ENCODE measurements around the gene POLK. TPM values are rescaled to one million over a fixed set of nuclear protein-coding genes. Genes with fewer than 3 reads are reported as not detected.

Gene POLK
- total and polyA plus RNA-seq, 2 of the 8 experiments (the other 6 are each of a cell fraction or from before 2014, with no cell fraction given) = 2.0 to 9.0 TPM

GRCh38 chr5:75640395-75640794, 128.7 kb downstream of the POLK start:
- H3K9me3 ChIP-seq (ENCODE audit: insufficient read depth in 2 of 2, low read depth in 1 of 2, low read length in 1 of 2) = no peaks in the 10 kb centered on the region
- DNase-seq (ENCODE audit: low read depth in 1 of 2, low spot score in 2 of 2) (no peak), FAIRE-seq (no peak)
- no peak overlapping the region for H3K27ac ChIP-seq (ENCODE audit: low read depth, low read length)
- H3K79me1 ChIP-seq (ENCODE audit: low read depth, low read length) = no peaks in the 10 kb centered on the region
- H3K27me3 ChIP-seq (replicated peaks in 1 of 4; ENCODE audit: control insufficient read depth in 3 of 4, extremely low read depth in 1 of 4, insufficient read depth in 3 of 4, low read length in 3 of 4) = peaks cover 0 to 2% (median 0%) of the 10 kb centered on the region in 4 experiments; a peak in 2 of 7 replicates
- H2BK120ac ChIP-seq (replicated peaks; ENCODE audit: low read depth, low read length) = no peak overlapping the region
- H3K4ac ChIP-seq (replicated peaks; ENCODE audit: insufficient read length, low read depth, low read length) = no peak overlapping the region
- H3K23ac ChIP-seq (ENCODE audit: insufficient read length) = no peak overlapping the region
- no peak overlapping the region for H3K9ac ChIP-seq (replicated peaks in 1 of 4; ENCODE audit: extremely low read depth in 1 of 4, low read depth in 3 of 4, low read length in 3 of 4)
- no peak overlapping the region for H2BK20ac ChIP-seq (ENCODE audit: low read length)
- TF ChIP-seq SIN3A (conservative IDR thresholded peaks at IDR 0.05 in 1 of 2, IDR thresholded peaks at IDR 0.05 in 1 of 2; ENCODE audit: low read depth in 1 of 2, low read length in 2 of 2) (no peak), HDAC6 (IDR thresholded peaks at IDR 0.05; ENCODE audit: low read depth, low read length) (no peak), POLR2AphosphoS5 (IDR thresholded peaks at IDR 0.05; ENCODE audit: low read depth, low read length) (no peak), GABPA (IDR thresholded peaks at IDR 0.05; ENCODE audit: borderline replicate concordance, insufficient read depth, low read length) (no peak), MAFK (IDR thresholded peaks at IDR 0.05; ENCODE audit: low read depth, low read length) (no peak), RFX5 (IDR thresholded peaks at IDR 0.05; ENCODE audit: borderline replicate concordance, low read depth, low read length) (no peak), BRCA1 (IDR thresholded peaks at IDR 0.05; ENCODE audit: low read depth, low read length) (no peak), SP1 (IDR thresholded peaks at IDR 0.05; ENCODE audit: low read depth, low read length) (no peak), HDAC2 (IDR thresholded peaks at IDR 0.05; ENCODE audit: borderline replicate concordance in 1 of 2, low read depth in 2 of 2, low read length in 2 of 2) (no peak), KDM5A (IDR thresholded peaks at IDR 0.05; ENCODE audit: low read length) (no peak), EP300 (IDR thresholded peaks at IDR 0.05; ENCODE audit: borderline replicate concordance in 1 of 2, low read depth in 2 of 2, low read length in 2 of 2) (no peak)
- TF ChIP-seq, protein P1, sequence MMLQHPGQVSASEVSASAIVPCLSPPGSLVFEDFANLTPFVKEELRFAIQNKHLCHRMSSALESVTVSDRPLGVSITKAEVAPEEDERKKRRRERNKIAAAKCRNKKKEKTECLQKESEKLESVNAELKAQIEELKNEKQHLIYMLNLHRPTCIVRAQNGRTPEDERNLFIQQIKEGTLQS (IDR thresholded peaks at IDR 0.05; ENCODE audit: insufficient read depth, low read depth, low read length) = no peak
- H2AFZ ChIP-seq (ENCODE audit: low read length) = no peak overlapping the region
- no peaks in the 10 kb centered on the region; the same call in 1 of the 2 replicates for H3K23me2 ChIP-seq (ENCODE audit: low read depth, low read length)
- no peak overlapping the region for H3K56ac ChIP-seq (replicated peaks; ENCODE audit: insufficient read length, low read depth, low read length)
- no peak overlapping the region for H4K8ac ChIP-seq (ENCODE audit: extremely low read depth, insufficient read depth, low read length)
- H3K4me3 ChIP-seq (ENCODE audit: extremely low read depth in 1 of 4, insufficient read depth in 2 of 4, low read depth in 3 of 4, low read length in 4 of 4) = no peak overlapping the region
- H2BK5ac ChIP-seq (ENCODE audit: low read depth, low read length) = no peak overlapping the region
- no peak overlapping the region for H4K5ac ChIP-seq (ENCODE audit: insufficient read length, low read depth, low read length)
- ChIA-PET POLR2A (ENCODE audit: partially characterized antibody) (no interaction called here), CTCF (ENCODE audit: partially characterized antibody) (interaction anchor here (0.6 kb wide), 2 partner anchors 61 to 145 kb away, joined by 3 to 5 read pairs; no protein-coding TSS in a partner anchor)
- no peak overlapping the region for H3K18ac ChIP-seq (ENCODE audit: extremely low read depth, low read length)
- no peak overlapping the region for H4K91ac ChIP-seq (replicated peaks; ENCODE audit: insufficient read length, low read length)
- no peak overlapping the region for H2BK12ac ChIP-seq (ENCODE audit: low read depth, low read length)
- H3K14ac ChIP-seq (ENCODE audit: insufficient read length) = no peak overlapping the region
- no peaks in the 10 kb centered on the region for H4K20me1 ChIP-seq (replicated peaks in 1 of 2; ENCODE audit: control insufficient read depth in 1 of 2, insufficient read depth in 2 of 2, low read length in 2 of 2)
- no peak overlapping the region for H3K4me2 ChIP-seq (ENCODE audit: insufficient read depth in 1 of 2, low read depth in 2 of 2, low read length in 2 of 2)
- H3K36me3 ChIP-seq (ENCODE audit: control insufficient read depth in 2 of 4, insufficient read depth in 4 of 4, low read length in 3 of 4) = no peaks in the 10 kb centered on the region
- H2AK5ac ChIP-seq (ENCODE audit: low read depth, low read length) = no peak overlapping the region
- no peaks in the 10 kb centered on the region for H3K4me1 ChIP-seq (replicated peaks in 1 of 4; ENCODE audit: control insufficient read depth in 3 of 4, insufficient read depth in 4 of 4, low read length in 3 of 4)
- no peaks in the 10 kb centered on the region for H3K79me2 ChIP-seq (ENCODE audit: control insufficient read depth in 1 of 2, insufficient read depth in 2 of 2, low read length in 2 of 2)
- H2BK15ac ChIP-seq (ENCODE audit: low read length) = no peak overlapping the region
